ENCODE data around the gene TTC7B.
"Not testable (repeated sequence)": the region's sequence is repeated elsewhere in the genome, so short reads cannot be mapped to it uniquely, and the experiment has no call there.

DNA sequence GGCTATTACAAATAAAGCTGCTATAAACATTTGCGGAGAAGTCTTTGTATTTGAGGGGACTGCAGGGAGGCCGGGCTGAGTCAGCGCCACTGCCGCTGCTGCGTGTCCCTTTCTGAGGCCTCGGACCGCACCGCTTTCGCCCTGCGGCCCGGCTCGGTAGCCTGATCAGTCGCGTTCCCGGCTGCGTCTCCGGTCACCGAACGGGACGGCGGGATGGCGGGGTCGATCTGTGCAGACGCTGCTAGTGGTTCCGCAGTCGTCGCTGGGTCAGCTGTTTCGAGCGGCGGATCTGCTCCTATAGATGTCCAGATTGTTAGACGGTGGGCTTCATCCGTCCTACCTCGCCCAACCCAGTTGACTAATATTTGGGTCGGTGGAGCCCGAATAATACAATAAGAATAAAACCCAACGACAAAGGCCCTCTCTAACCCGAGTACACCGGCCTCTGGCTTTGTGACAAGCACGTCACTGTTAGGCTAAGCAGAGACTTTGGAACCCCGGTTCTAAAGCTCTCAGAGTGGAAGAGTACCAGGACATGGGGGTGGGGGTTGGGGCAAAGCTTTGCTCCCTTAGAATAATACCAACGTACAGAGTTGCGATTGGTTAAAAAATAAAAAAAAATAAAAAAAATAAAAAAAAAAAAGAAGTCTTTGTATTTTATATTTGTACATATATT, 290.7 kb downstream of the TTC7B start:
- TF ChIP-seq SIN3A (IDR thresholded peaks at IDR 0.05; ENCODE audit: low read depth); POLR2A (IDR thresholded peaks at IDR 0.05; ENCODE audit: borderline replicate concordance, extremely low read depth, insufficient read depth, insufficient read length); ZBTB33 (IDR thresholded peaks at IDR 0.05; ENCODE audit: extremely low read depth, insufficient replicate concordance, low read length); YY1 (IDR thresholded peaks at IDR 0.05; ENCODE audit: extremely low read depth, insufficient replicate concordance, low read depth, low read length); EZH2 (IDR thresholded peaks at IDR 0.05): not testable (repeated sequence)
- TF ChIP-seq, protein P1, sequence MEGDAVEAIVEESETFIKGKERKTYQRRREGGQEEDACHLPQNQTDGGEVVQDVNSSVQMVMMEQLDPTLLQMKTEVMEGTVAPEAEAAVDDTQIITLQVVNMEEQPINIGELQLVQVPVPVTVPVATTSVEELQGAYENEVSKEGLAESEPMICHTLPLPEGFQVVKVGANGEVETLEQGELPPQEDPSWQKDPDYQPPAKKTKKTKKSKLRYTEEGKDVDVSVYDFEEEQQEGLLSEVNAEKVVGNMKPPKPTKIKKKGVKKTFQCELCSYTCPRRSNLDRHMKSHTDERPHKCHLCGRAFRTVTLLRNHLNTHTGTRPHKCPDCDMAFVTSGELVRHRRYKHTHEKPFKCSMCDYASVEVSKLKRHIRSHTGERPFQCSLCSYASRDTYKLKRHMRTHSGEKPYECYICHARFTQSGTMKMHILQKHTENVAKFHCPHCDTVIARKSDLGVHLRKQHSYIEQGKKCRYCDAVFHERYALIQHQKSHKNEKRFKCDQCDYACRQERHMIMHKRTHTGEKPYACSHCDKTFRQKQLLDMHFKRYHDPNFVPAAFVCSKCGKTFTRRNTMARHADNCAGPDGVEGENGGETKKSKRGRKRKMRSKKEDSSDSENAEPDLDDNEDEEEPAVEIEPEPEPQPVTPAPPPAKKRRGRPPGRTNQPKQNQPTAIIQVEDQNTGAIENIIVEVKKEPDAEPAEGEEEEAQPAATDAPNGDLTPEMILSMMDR (IDR thresholded peaks at IDR 0.05 in 2 of 3, conservative IDR thresholded peaks at IDR 0.05 in 1 of 3; ENCODE audit: borderline replicate concordance in 1 of 3, insufficient read depth in 1 of 3, low read depth in 2 of 3, low read length in 2 of 3), result not testable (repeated sequence)
